Stimulated activated CD4-positive, alpha-beta T cell treated with anti-CD3 and anti-CD28 coated beads, TNF-alpha, amount 100 ng/mL, for 48 hours (primary cell): ENCODE results near the gene KIF6.

ENCODE experiments used
- DNase-seq, 3 donors: peaks; one replicate each; pipeline ENCODE4 v3.0.0-alpha.2; 2020; ENCODE audit warnings: low read depth in 3 of 3

The KIF6 gene

DNA sequence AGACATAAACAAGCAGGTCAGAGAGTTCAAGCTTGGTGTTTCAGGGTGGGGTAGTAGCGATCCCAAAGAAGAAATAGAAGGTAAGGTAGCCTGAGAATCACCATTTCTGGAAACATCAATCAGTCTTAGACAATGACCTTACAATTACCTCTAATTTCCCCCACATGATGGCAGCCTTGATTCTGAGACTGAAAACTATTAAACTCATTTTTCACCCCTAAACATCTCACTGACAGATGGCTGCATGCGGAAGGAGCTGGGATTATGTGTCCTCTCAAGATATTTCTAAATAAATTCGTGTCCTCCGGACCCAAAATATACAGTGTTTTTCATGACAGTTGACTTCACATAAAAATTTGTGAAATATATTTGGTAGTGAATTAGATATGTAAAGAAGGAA, 61.0 kb downstream of the KIF6 start:
- no peak for DNase-seq

DNA sequence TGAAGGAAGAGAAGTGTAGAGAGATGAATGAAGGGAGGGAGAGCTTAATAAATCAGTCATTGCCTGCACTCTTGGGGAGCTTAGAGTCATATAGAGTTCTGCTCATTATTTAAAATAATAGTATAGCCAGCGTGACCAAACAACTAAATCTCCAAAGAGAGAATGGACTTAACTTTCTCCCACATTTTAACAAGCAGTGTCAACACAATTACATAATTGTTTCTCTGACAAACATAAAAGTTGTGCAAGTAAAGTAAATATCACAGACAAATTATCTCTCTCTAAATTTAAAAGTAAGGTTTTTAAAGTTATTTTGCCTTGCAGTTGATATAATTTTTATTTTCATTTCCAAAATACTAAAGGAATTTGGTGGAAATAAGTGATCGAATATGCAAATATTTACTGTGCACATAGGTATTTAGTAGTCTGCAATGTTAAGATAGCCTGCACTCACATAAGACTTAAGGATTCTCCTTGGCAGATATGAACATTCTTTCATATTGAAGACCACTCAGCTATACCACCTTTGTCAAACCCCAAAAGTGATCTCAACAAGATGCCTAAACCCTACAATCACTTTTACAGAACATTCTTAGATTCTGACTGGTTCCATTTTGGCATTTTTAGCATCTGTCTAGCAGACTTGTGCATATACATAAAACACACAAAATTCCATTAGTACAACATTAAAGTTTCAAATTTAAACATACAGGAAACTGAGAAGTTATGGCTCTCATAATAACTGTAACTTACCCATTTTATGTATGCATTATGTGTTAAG, 67.7 kb downstream of the KIF6 start:
- DNase-seq, result no peak

DNA sequence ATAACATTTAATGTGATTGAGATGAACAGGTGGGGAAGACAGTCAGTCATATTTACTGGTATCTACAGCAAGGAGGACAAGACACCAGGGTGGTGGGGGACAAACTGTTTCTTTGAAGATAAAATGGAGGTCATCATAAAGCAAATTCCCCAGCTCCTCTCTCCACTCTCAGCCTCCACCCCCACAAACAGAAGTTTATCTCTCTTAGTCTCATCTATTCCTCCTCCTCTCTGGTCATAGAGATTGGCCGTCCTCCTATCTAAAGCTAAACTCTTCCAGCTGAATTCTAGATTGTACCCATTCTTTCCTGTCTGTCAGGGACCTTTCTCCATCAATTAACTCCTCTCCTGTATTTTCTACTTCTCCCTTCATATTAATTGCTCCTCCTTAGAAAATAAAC, 71.1 kb downstream of the KIF6 start:
- no peak for DNase-seq

DNA sequence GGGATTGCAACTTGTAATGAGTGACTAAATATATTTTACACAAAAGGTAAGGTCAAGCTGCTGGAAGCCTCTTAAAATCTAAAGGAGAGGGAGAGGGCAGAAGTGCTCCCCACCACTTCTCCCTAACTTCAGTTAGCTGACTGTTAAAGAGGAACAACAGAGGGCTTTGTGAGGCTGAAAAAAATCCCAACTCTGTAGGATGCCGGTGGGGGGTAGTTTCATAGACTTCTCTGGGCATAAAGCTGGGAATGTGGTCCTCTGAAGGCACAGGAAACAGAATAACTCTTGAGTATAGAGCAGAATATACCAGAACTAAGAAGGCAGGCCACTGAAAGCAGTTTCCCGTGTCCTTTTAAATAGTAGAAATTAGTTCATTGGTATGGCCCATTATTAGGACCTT, 71.6 kb downstream of the KIF6 start:
- DNase-seq, result no peak

DNA sequence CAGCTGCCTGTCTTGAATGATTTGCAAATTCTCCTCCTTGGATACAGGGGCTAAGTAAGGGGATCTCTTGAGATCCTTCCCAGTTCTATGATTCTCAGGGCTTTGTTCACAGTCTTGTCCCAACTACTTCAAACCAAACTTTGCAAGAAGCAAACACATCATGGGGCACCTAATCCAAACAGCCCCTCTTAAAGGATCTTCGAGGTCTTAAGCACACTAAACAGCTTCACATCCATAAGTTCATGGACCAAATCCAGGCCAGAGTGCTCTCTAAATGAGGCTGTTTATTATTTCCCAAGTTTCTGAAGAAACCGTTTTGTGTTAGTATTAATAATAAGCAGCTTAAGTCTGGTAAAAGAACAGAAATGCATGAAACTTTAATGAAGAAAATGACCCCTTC, 75.2 kb downstream of the KIF6 start:
- no peak for DNase-seq

DNA sequence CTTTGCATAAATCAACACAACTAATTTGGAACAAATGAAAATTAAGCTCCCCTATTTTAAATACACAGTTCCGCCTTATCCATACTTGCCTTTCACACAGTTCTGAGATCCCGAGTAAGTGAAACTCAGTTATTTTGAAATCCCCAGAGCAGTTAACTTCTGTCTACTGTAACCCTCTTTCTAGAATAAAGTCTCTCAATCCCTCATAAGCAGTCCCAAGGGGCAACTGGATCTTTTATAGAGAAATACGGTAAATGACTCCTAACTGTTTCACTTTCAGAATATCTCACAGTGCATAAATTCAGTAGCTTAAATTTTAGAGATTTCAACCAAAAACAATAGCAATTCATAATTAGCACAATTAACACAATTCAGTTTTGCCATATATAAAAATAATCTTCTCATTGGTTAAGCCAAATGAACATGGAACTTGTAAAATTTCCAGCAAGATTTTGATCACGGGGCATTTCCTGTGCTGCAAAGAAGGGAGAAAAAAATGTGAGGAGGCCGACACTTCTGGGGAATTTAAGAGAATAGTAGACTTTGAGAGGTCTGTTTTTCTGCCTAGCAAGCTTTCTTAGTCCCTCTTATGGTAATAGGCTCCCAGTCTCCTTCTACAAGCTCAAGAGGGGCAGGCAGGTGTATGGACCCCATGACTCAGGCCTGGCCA, 78.3 kb downstream of the KIF6 start:
- DNase-seq, result no peak

DNA sequence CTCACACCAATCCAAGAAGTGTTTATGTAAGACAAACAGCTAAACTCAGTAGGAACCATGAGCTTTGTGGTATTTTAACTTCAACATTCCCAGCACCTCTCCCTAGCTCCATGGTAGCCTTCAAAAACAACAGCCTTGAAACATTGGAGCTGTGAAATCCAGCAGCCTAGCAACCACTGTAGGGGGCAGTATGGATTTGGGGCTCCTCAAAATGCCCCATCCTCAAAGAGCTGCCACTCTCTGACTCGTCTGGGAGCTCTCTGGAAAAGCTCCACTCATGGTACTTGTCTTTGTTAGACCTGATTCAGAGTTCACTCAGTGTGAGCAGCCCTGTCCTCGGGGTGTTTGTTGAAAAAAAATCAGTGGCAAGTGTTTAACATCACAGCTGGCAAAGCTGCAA, 82.9 kb downstream of the KIF6 start:
- no peak for DNase-seq

DNA sequence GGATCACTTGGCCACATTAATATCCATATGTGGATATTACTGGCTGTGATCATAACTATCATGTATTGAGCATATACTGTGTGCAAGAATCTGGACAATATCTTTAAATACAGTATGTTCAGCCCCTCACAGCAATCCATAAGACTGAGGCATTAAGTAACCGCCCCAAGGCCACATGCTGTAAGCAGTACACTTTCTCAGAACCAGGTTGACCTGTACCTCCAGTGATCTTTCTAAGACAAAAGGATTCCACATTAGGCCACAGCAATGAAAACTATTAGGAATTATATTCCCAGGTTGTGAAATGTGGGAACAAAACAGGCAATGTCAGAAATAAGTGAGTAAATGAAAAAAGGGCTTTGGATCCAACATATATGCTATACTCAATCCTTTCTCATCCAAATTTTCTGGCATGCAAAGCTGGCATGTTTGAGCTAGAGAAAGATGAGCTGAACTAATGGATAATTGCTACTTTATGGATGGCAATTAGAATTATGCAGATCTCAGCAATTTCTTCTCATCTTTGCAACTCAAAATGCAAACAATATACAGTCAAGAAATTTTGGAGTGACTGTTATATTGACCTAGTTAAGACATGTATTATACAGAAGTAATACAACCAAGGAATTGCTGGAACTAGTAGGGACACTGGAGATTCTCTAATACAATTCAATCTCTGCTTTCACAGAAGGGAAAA, 86.9 kb downstream of the KIF6 start:
- no peak for DNase-seq

DNA sequence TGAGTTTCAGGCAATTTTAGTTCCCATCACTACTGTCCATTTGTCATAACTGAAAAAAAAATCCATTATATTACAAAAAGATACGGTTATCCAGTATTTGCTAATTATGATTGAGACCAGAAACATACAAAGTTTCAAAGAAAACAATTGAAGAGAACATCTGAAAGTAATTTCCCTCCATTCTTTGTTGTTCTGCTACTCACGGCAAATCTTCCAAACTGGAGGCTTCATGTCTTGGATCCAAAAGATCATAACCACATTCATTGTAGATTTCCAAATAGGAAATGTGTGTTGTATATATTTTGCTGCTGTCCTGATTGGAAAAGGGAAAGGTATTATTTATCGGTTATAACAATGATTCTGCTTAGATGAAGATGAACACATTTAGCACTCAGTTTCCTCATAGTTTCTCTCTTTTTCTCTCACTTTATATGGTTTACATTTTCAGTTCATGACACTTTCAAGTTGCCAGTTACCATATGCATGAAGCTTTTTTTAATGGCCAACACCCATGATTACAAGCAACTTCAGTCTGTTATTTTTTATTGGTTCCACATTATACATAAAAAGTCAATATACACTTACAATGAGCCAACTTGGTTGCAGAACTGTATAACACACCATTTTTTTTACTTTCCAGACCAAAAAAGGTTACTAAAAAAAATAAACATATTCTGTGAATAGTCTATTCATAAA, 90.4 kb downstream of the KIF6 start:
- DNase-seq, result no peak

DNA sequence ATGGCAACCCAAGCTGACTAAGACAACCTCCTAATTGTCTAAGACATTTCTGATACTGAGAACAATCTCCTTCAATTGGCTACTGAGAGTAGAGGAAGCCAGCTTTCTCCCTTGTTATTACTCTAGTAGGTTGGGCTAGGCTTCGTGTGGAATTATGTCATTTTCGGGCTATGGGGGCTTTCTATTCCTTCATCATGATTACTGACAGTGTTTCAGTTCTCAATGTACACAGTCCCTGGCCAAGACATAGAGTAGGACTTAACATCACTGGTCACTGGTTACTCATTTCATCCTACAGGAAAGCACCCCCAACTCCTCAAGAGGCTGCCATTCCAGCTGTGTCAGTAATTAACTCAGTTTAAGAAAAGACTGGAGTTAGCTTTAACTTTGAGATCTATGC, 100.0 kb downstream of the KIF6 start:
- no peak for DNase-seq

DNA sequence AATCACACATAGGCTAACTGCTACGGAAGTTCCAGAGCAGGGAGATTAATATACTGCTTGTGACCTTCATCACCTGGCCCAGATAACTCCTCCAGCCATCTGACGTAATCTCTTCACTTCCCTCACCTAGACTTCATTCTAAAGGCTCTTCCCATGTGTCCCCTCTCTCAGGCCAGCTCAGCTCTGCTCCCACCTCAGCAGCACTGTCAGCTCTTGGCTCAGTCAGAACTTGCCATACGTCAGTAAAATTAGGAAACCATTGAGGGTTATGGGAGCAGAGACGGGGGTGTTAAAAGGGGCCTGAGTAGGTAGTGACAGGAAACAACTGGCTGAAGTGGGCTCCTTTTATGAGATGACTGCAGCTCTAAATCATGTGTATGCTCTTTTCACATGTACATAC, 101.5 kb downstream of the KIF6 start:
- DNase-seq, result no peak

DNA sequence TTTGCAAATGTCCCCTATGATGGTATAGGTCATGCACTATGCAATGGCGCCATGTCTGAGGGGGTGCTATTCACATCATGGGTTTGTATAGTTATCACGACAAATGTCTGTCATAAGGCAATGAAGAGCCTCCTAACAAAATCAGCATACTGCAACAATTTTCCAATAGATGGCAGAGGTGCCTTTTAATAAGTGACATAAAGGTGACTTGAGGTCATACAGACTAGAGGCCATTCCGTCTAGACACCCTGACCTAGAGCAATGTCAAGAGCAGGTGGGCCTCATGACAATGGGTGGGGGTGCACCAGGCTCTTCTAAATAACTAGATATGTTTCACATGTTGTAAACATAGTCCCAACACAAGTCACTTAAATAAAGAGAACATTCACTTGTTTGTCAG, 107.7 kb downstream of the KIF6 start:
- no peak for DNase-seq

DNA sequence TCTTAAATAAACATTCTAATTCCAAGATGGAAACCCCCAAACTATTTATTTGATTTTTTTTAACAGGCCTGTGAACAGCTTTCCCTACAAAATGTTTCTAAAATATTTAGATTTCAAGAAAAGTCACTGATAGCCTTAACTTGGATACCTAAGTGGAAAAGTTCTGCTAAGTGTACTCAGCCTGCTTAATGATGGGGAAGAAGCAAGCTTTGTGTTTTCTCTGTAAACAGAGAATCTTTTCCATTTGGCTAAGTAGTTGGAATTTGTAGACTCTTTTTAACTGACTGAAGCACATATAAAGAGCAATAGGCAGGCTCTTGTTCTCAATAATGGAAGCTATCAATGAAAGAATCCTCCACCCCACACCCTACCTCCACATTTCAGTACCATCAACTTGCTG, 108.2 kb downstream of the KIF6 start:
- no peak for DNase-seq

DNA sequence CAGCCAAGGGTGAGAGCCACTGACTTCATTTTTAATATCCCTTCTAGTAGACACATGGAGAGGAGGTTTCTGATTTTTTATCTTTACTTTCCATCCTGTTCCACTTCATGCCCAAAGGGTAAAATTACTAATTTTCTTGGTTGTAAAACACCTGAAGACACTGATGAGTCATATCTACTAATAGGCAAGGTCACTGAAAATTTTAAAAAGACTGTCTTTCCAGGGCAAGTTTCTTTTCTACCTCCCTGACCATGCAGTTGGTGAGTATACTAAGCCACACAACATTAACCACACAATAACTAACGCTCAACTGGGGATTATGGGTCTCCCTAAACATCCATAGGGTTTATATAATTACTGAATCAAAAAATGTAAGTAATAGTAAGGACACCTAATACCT, 109.6 kb downstream of the KIF6 start:
- DNase-seq, result no peak

DNA sequence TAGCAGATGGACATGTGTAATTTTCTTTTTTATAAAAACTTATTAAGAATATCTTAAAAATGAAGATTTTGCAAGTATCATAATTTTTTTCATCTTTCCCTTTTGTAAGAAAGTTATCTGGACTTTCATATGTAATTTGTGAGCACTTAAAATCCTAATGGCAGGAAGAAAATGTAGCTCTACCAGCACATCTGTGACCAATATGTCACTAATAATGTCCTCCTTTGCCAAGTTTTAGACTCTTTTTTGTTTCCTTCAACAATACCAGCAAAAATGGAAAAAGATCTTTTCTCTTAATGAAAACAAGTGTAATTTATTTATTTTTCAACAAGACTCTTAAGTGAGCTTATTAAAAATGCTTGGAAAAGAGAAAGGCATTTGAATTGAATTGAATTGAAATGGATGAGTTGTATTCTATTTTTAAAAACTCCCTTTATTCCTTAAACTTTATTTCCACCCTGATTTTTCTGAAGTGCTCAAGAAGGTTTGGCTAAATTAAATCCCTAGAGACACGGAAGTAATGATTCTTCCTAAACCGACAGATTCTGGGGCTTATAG, 110.7 kb downstream of the KIF6 start:
- no peak for DNase-seq

DNA sequence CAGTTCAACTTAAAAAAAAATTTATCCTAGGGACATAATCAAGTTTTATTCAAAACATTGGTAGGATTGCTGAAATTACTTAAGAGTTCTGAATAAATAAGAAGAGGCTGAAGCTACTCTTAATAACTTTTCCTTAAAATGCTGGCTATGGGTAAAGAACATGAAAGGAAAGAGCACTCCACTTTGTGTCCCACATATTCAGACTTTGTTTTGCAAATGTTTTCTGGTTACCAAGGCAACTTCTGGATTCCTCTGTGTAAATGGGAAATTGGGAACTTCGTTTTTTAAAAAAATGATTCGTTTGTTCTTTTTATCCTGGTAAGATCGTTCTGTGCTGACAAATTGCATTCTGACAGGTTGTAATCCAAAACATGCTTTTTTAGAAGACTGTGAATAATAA, 115.0 kb downstream of the KIF6 start:
- DNase-seq, result no peak

DNA sequence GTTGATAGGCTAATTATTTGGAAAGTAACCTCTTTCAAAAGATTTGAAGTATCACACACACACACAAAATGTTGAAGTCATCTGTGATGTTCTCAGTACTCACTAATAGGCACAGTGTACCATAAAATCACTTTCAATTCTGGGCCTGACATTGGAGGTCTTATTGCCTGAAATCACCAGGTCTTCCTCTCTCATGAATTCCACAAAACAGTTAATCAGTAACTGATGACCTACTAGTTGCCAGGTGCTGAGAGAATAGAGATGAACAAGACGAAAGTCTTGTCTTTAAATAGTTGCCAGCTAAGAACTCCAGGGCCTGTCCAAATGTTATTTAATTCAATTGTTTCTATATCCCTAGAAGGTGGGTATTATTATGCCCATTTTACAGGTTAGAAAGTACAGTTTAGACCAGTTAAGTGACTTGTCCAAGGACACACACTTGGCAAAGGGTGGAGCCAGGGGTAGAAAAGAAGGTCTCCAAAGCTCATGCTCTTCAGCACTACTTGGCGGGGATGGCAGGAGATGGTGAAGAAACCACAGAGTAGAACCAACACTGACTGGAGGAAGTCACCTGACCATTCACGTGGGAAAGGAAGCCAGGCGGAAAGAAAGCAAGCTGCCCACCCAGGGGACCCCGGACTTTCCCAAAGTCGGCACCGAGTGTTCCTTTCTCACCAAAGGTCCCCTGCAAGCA, 116.4 kb downstream of the KIF6 start:
- DNase-seq, result no peak

DNA sequence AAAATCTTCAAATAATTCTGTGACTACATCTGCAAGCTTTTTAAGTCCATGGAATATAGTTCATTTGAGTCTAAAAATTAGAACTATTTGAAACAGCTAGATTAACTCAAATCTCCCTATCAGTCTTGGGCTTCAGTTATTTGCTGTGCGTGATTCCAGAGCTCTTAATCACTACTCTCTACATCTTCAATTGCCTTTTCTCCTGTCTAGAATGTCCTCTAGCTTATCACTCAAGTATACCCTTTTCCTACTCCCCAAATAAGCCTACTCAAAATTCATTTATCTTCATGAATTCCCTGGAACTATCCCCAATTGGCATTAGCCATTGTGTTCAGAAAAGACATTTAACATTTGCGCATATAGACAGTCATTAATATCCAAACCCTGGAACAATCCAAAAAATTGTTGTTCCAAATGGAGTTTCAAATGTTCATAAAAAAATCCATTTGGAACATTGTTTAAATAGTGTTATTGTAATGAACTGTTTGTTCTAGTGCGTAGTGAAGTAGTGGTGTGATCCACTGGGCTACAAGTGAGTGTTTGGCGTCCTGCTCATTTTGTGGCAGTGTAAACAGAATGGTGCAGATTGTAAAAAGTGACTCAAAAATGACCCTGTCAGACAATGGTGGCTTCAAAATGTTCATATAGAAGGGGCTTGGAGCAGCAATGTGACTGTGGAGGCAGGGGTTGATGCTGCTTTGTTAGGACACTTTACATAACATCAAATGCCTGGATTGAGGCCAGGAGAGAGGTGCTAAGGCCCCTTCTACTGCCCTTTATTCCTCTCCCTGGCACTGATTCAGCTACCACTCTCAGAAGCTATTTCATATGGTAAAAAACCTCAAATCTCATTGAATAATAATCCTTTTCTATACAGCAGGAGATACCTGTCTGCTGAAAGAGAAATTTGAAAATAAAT, 122.3 kb downstream of the KIF6 start:
- DNase-seq, result no peak

DNA sequence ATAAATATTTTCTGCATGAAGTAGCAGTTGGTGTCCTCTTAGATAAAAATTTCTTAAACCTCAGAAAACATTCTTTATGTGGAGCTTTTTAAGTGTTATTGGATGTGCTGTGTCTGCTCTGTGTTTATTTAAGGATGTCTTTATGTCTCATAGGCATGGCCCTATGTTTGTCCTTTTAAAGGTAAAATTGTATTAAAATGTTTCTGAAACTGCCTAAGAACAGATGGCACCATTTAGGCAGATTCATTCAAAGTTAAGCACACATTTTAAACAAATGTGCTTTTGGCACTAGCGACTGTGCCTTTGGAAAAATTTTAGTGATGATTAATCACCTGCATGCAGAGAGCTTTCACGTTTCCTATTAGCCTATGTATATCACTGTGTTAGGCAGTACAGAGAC, 125.2 kb downstream of the KIF6 start:
- no peak for DNase-seq

DNA sequence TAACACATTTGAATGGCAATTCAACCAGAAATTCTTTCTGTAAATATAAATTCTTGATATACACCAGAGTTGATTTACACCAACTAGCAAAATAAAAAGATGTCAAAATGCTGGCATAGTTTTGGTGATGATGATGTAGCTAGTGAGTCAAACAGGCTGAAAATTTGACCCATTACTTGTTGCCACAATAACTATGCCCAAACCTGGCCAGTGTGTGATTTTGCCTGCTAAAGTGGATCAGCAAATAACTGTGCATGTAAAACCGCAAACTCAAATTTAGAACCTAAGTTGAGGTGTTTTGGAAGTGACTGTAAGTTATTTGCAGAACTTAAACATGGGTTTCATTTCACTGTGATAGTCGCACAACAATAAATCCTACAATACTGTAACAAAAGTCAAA, 125.9 kb downstream of the KIF6 start:
- no peak for DNase-seq

DNA sequence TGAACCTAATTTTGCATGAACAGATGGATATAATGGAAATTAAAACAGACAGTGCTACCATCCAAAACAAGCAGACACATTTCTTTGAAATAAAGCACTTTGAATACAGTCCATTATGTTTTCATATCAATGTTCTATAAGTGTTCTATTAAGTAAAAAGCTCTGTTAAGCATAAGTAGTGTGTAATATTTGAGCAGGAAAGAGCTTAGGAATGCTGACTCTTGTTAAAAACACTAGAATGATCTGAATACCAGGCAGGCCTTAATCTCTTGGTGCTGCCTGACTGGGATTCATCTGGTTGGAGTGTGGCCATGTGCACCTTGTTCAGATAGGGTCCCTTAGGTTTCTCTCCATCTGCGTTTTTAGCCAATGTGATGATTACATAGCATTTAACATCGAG, 130.9 kb downstream of the KIF6 start:
- DNase-seq, result no peak
